GM18858 (cell line): ENCODE data around the gene GPX4.

Experiments used
- ATAC-seq: cut with Tn5 transposase; IDR thresholded peaks from one replicate; pipeline ENCODE4 v1.9.1; 2021; ENCODE audit not compliant: unreplicated experiment

GPX4 gene

GRCh38 chr19:1068009-1069001 lies 35.5 kb upstream of the GPX4 start:
- no peak for ATAC-seq

- ATAC-seq = no peak
Observed at GRCh38 chr19:1069009-1069779, 34.6 kb upstream of the GPX4 start.

DNA sequence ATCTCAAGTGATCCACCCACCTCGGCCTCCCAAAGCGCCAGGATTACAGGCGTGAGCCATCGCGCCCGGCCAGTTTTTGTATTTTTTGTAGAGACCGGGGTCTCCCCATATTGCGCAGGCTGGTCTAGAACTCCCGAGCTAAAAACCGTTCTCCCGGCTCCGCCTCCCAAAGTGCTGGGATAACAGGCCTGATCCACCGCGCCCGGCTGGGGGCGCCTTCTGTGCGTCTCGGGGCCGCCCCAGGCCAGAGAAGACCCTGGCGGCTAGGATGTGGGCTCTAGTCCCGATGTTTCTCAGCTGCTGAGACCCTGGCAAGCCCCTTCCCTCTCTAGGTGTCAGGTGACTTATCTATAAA lies 33.2 kb upstream of the GPX4 start:
- no peak for ATAC-seq

- no peak for ATAC-seq
Observed at GRCh38 chr19:1070931-1071791, 32.6 kb upstream of the GPX4 start.

- ATAC-seq = no peak
Observed at GRCh38 chr19:1072371-1073015, 31.3 kb upstream of the GPX4 start.

DNA sequence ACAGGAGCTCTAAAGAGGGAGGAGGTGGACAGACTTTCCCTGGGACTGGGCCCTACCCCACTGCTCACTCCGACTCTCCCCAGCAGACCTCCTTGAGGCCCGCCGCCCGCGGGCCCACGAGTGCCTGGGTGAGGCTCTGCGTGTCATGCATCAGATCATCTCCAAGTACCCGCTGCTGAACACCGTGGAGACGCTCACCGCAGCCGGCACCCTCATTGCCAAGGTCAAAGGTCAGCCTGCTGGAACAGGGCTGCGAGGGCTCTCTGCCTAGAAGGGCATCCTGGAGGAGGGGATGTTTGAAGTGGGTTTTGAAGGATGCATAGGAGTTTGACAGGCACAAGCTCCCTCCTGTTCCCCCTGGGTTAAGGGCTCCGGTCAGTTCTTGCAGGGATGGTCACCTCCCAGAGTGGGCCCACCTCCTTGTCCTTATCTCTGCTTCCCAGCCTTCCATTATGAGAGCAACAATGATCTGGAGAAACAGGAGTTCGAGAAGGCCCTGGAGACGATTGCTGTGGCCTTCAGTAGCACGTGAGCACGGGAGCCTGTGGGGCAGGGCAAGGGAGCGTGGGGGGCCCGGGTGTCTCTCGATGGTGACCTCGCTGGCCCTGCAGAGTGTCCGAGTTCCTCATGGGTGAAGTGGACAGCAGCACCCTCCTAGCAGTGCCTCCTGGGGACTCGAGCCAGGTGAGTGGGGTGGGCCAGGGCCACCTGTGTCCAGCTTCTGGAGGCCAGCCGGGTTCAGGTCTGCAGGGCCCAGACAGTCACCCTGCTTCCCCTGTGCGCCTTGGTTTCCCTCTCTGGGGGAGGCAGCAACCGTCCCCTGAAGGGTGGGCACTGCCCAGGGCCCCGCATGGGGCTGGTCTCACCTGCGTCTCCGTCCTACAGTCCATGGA lies 30.5 kb upstream of the GPX4 start:
- no peak for ATAC-seq

DNA sequence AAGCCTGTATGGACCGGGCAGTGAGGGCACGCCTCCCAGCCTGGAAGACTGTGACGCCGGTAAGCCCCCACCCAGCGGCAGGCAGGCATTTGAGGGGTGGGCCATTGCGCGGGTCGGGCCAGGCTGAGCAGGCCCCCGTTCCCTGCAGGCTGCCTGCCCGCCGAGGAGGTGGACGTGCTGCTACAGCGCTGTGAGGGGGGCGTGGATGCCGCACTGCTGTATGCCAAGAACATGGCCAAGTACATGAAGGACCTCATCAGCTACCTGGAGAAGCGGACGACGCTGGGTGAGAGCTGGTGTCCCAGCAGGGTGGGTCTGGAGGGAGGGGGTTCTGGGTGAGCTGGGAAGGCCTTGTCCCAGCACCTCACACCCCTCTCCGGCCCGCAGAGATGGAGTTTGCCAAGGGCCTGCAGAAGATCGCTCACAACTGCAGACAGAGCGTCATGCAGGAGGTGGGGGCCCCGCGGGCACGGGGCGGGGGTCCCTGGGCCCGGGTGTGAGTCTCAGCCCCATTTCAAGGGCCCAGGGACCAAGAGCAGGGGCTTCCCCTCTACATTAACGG lies 29.8 kb upstream of the GPX4 start:
- ATAC-seq = no peak

DNA sequence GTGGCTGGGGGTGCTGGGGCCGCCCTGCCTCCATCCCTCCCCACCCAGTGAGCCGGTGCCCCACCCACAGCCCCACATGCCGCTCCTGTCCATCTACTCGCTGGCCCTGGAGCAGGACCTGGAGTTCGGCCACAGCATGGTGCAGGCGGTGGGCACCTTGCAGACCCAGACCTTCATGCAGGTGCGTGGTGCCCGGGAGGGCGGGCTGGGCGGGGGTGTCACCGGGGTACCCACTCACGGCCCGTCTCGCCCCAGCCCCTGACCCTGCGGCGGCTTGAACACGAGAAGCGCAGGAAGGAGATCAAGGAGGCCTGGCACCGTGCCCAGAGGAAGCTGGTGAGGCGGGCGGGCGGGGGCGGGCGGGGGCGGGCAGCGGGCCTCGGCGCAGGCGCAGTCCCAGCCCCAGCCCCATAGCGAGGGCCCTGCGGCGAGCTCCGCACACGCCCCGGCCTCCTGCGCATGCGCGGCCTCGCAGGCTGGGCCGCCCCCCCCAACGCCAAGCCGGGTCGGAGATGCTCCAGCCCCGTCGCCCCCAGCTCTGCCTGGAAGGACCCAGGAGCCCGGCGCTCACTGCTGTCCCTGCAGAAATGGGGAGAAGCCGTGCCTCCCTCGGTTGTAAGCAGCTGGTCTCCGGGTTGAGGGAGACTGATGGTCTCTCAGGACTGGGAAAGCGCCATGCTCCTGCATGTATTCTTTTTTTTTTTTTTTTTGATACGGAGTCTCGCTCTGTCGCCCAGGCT lies 29.1 kb upstream of the GPX4 start:
- ATAC-seq = no peak

- no peak for ATAC-seq
Observed at GRCh38 chr19:1076046-1076386, 27.8 kb upstream of the GPX4 start.

GRCh38 chr19:1076951-1077350 lies 26.8 kb upstream of the GPX4 start:
- peak; percentile 50 for ATAC-seq

GRCh38 chr19:1079566-1080111 lies 24.2 kb upstream of the GPX4 start:
- ATAC-seq = no peak

GRCh38 chr19:1080360-1081161 lies 23.2 kb upstream of the GPX4 start:
- ATAC-seq = no peak

DNA sequence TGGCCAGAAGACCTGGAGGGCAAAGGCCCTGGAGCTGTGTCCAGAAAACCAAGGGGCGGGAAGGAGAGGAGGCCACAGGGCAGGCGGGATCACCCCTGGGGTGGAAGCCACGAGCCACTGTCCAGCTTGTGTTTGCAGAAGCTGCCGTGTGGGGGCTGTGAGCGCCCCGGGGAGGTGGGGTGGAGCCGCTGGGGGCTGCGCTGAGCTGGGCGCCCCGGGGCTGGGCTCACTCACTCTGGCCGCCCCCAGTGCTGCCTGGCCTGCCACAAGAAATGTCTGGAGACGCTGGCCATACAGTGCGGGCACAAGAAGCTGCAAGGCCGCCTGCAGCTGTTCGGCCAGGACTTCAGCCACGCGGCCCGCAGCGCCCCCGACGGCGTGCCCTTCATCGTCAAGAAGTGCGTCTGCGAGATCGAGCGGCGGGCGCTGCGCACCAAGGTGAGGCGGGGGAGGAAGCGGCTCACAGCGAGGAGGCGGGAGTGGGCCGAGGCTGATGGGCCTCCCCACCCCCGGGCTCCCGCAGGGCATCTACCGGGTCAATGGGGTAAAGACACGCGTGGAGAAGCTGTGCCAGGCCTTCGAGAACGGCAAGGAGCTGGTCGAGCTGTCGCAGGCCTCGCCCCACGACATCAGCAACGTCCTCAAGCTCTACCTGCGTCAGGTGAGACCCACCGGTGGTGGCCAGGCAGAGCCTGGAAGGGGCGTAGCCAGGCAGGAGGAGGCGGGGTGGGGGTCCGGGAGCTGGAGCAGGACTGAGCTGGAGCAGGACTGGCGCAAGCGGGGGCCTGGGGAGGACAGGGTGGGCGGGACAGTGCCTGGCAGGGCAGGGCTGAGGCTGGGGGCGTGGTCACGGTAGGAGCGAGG lies 22.3 kb upstream of the GPX4 start:
- ATAC-seq = no peak

DNA sequence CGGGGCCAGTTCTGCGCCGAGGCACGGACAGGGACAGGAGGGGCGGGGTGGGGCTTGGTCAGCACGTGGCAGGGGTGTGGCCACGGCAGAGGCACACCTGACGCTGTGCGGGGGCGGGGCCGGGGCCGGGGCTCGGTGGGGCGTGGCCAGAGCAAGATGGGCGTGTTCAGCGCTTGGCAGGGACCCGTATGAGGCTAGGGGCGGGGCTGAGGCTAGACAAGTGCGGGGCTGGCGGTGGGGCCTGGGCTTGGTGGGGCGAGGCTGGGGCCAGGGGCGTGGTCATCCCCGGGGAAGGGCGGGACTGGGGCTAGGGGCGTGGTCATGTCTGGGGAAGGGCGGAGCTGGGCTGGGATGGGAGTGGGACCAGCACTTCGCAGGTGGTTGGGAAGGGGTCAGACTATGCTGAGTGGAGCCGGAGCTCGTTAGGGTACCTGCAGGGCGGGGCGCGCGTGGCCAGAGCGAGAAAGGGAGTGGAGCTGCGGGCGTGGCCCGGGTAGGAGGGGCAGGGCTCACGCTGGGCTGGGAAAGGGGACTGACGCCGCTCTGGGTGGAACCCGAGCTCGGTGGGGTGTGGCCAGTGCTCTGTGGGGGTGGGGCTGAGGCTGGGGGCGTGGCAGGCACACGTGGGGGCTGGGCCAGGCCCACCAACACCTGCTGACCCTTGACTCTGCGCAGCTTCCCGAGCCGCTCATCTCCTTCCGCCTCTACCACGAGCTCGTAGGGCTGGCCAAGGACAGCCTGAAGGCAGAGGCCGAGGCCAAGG lies 21.4 kb upstream of the GPX4 start:
- no peak for ATAC-seq

- no peak for ATAC-seq
Observed at GRCh38 chr19:1082928-1083816, 20.6 kb upstream of the GPX4 start.
